ENCODE measurements around the gene CYP2R1. TPM values are rescaled to one million over a fixed set of nuclear protein-coding genes. Genes with fewer than 3 reads are reported as not detected.

The CYP2R1 gene
- total and polyA plus RNA-seq, 2 donors (not counting 3 experiments of a cell fraction or from before 2014, with no cell fraction given): 5.8 to 8.0 TPM

GRCh38 chr11:14906578-14906977, 14.5 kb upstream of the CYP2R1 start:
- no TSS peak for BruUV-seq (replicated peaks)
- no peak for FAIRE-seq
- Histone ChIP-seq H2AFZ (ENCODE audit: low read depth, low read length) (no peak overlapping the region), H3K4me1 (ENCODE audit: control insufficient read depth, extremely low read depth, insufficient read depth, low read length) (peaks cover 18% of the 10 kb centered on the region), H3K36me3 (ENCODE audit: control insufficient read depth in 2 of 2, extremely low read depth in 1 of 2, insufficient read depth in 2 of 2, low read length in 2 of 2) (no peaks in the 10 kb centered on the region), H3K9me1 (replicated peaks; ENCODE audit: control insufficient read depth, extremely low read depth, insufficient read depth, low read length) (no peaks in the 10 kb centered on the region), H3K9ac (replicated peaks; ENCODE audit: extremely low read depth, insufficient read depth, low read length) (no peak overlapping the region), H3K9me3 (replicated peaks; ENCODE audit: control insufficient read depth, insufficient read depth, low read length) (no peaks in the 10 kb centered on the region), H4K20me1 (replicated peaks; ENCODE audit: control insufficient read depth, extremely low read depth, insufficient read depth, low read length) (no peaks in the 10 kb centered on the region), H3K27me3 (ENCODE audit: control insufficient read depth in 2 of 2, insufficient read depth in 2 of 2, low read length in 2 of 2) (peaks cover 0 to 8% of the 10 kb centered on the region in 2 experiments), H3K79me2 (ENCODE audit: control insufficient read depth, insufficient read depth, low read length) (no peaks in the 10 kb centered on the region), H3K27ac (ENCODE audit: insufficient read depth, low read depth, low read length) (no peak overlapping the region), H3K4me3 (replicated peaks in 1 of 3; ENCODE audit: insufficient read depth in 1 of 3, low read depth in 1 of 3, low read length in 3 of 3) (no peak overlapping the region), H3K4me2 (ENCODE audit: insufficient read depth, low read length) (no peak overlapping the region)
- DNase-seq (ENCODE audit: low read depth, low spot score): no peak
- ChIA-PET POLR2A (interaction anchor here (1.0 to 1.8 kb wide), 2 partner anchors 15 to 117 kb away, joined by 3 to 10 read pairs; partner anchors contain the start of gene CYP2R1), CTCF (interaction anchor here (0.7 to 9.7 kb wide), 29 partner anchors 8 to 1707 kb away, joined by 3 to 833 read pairs (median 13); partner anchors contain the start of genes CALCB and CYP2R1)
- dilution Hi-C loops (cut with MboI; ENCODE audit: extremely low pct_ligation_motif_present, low sequenced_read_pairs) (no loop called here), intact Hi-C loops (cut with micrococcal nuclease) (loop anchor here (5.0 kb wide), 2 partner anchors 264 to 384 kb away; partner anchors contain the start of genes PDE3B and PSMA1)
- no peak for TF ChIP-seq POLR2A (IDR thresholded peaks at IDR 0.05; ENCODE audit: low read depth, low read length)
- no peak for TF ChIP-seq MAX (IDR thresholded peaks at IDR 0.05; ENCODE audit: insufficient read depth, insufficient read length)
- TF ChIP-seq JUN (IDR thresholded peaks at IDR 0.05; ENCODE audit: borderline replicate concordance, insufficient read depth, insufficient read length, low read depth): no peak
- TF ChIP-seq MYC (IDR thresholded peaks at IDR 0.05; ENCODE audit: low read depth, low read length): no peak
- TF ChIP-seq GATA2 (IDR thresholded peaks at IDR 0.05; ENCODE audit: insufficient read depth, insufficient read length, low read depth, low read length): no peak
- TF ChIP-seq FOS (IDR thresholded peaks at IDR 0.05; ENCODE audit: borderline replicate concordance, insufficient read depth, low read length): no peak
